Osteoblast (primary cell): ENCODE results near the gene RANBP1. TPM values are rescaled to one million over a fixed set of nuclear protein-coding genes. Genes with fewer than 3 reads are reported as not detected.

Experiments used
- DNase-seq: peaks from one replicate; pipeline ENCODE4 v3.0.0; 2011; ENCODE audit warnings: low spot score, mixed read lengths; ENCODE audit not compliant: insufficient read length; ENCODE audit errors: missing footprints
- H2AFZ ChIP-seq: 2 replicates; pipeline ENCODE4 v1.6.0; 2011; ENCODE audit warnings: mild to moderate bottlenecking, low read length
- H3K27ac ChIP-seq: 2 replicates; pipeline ENCODE4 v1.5.1; 2011; ENCODE audit warnings: mild to moderate bottlenecking, low read depth, low read length, moderate library complexity
- H3K27me3 ChIP-seq: 2 replicates; pipeline ENCODE4 v1.6.0; 2012; ENCODE audit warnings: mild to moderate bottlenecking, control low read depth, inconsistent platforms, low read length, moderate library complexity; ENCODE audit not compliant: insufficient read depth
- H3K36me3 ChIP-seq: 2 replicates; pipeline ENCODE4 v1.5.1; 2011; ENCODE audit warnings: mild to moderate bottlenecking, low read length, control low read depth, moderate library complexity; ENCODE audit not compliant: insufficient read depth
- H3K4me1 ChIP-seq: 2 replicates; pipeline ENCODE4 v1.5.1; 2011; ENCODE audit warnings: mild to moderate bottlenecking, low read length, control low read depth, moderate library complexity; ENCODE audit not compliant: insufficient read depth
- H3K4me2 ChIP-seq: 2 replicates; pipeline ENCODE4 v1.6.0; 2011; ENCODE audit warnings: mild to moderate bottlenecking, low read length; ENCODE audit not compliant: insufficient read depth
- H3K4me3 ChIP-seq: fragments of 200-600 bp; sonication (generic); 3 replicates; pipeline ENCODE4 v1.5.1; 2012; ENCODE audit warnings: mild to moderate bottlenecking, low read length, inconsistent platforms; ENCODE audit not compliant: insufficient read depth
- H3K79me2 ChIP-seq: 2 replicates; pipeline ENCODE4 v1.6.0; 2012; ENCODE audit warnings: mild to moderate bottlenecking, low read length, control low read depth, inconsistent platforms; ENCODE audit not compliant: insufficient read depth
- H3K9me3 ChIP-seq: 2 replicates; pipeline ENCODE4 v1.5.1; 2011; ENCODE audit warnings: low read depth, low read length, control low read depth
- H4K20me1 ChIP-seq: 2 replicates; pipeline ENCODE4 v1.6.0; 2012; ENCODE audit warnings: mild to moderate bottlenecking, low read length, control low read depth; ENCODE audit not compliant: insufficient read depth
- total RNA-seq: library from RNA; depleted of rRNA; stranded (reverse); fragments of >200 nt; gene quantifications from 2 replicates; pipeline ENCODE4 v1.2.3, GENCODE V29; 2012
- TF ChIP-seq, protein P1 (sequence below): IDR thresholded peaks from 2 replicates; pipeline ENCODE4 v1.5.1; 2011; ENCODE audit warnings: mild to moderate bottlenecking, low read depth, low read length, moderate library complexity; ENCODE audit errors: extremely low read depth

RANBP1 gene
- total RNA-seq, 1 donor: 85.8 TPM

DNA sequence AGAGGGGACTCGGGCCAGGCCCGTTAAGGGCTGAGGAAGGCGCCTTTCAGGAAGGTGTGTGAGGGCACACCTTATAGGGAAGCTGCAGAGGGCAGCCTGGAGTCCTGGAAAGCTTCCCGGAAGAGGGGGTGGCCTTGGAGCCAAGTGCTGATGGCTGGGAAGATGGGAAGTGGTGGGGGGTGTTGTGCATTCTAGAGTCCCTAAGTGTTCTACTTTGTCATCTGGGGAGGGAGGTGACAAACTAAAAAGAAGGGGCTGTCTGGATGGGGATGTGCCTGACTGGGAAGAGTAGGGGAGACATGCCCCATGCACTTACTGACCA lies 22.5 kb downstream of the RANBP1 start:
- Histone ChIP-seq H3K27me3 (no peaks in the 10 kb centered on the region), H3K27ac (no peak overlapping the region), H3K4me3 (no peak overlapping the region), H3K79me2 (peaks cover 79% of the 10 kb centered on the region), H4K20me1 (peaks cover 48% of the 10 kb centered on the region), H3K36me3 (peaks cover 5% of the 10 kb centered on the region), H3K9me3 (no peaks in the 10 kb centered on the region), H3K4me2 (no peak overlapping the region), H2AFZ (no peak overlapping the region), H3K4me1 (peaks cover 23% of the 10 kb centered on the region)
- TF ChIP-seq, protein P1, sequence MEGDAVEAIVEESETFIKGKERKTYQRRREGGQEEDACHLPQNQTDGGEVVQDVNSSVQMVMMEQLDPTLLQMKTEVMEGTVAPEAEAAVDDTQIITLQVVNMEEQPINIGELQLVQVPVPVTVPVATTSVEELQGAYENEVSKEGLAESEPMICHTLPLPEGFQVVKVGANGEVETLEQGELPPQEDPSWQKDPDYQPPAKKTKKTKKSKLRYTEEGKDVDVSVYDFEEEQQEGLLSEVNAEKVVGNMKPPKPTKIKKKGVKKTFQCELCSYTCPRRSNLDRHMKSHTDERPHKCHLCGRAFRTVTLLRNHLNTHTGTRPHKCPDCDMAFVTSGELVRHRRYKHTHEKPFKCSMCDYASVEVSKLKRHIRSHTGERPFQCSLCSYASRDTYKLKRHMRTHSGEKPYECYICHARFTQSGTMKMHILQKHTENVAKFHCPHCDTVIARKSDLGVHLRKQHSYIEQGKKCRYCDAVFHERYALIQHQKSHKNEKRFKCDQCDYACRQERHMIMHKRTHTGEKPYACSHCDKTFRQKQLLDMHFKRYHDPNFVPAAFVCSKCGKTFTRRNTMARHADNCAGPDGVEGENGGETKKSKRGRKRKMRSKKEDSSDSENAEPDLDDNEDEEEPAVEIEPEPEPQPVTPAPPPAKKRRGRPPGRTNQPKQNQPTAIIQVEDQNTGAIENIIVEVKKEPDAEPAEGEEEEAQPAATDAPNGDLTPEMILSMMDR: no peak
- DNase-seq: no peak

DNA sequence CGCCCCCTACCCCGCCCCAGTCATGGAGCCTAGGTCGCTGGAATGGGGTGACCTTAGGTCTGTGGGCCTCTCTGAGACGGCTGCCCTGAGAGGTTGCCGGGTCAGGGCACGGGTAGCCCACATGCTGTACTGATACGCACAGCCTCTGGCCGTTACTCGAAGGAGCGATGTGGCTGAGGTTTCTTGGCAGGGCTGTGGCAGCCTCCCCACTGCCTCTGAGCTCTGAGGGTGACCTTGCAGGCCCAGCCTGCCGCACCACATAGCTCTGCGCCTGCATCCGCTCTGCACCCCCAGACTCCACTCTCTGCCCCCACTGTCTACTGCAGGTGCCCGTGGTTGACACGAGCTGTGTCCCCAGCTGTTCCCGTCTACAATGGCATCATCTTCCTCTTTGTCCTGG lies 23.0 kb downstream of the RANBP1 start:
- Histone ChIP-seq H4K20me1 (peaks cover 45% of the 10 kb centered on the region), H2AFZ (no peak overlapping the region), H3K27me3 (no peaks in the 10 kb centered on the region), H3K4me2 (no peak overlapping the region), H3K79me2 (peaks cover 76% of the 10 kb centered on the region), H3K4me3 (no peak overlapping the region), H3K9me3 (no peaks in the 10 kb centered on the region), H3K4me1 (peaks cover 23% of the 10 kb centered on the region), H3K27ac (no peak overlapping the region), H3K36me3 (peaks cover 5% of the 10 kb centered on the region)
- TF ChIP-seq, protein P1: no peak
- no peak for DNase-seq

DNA sequence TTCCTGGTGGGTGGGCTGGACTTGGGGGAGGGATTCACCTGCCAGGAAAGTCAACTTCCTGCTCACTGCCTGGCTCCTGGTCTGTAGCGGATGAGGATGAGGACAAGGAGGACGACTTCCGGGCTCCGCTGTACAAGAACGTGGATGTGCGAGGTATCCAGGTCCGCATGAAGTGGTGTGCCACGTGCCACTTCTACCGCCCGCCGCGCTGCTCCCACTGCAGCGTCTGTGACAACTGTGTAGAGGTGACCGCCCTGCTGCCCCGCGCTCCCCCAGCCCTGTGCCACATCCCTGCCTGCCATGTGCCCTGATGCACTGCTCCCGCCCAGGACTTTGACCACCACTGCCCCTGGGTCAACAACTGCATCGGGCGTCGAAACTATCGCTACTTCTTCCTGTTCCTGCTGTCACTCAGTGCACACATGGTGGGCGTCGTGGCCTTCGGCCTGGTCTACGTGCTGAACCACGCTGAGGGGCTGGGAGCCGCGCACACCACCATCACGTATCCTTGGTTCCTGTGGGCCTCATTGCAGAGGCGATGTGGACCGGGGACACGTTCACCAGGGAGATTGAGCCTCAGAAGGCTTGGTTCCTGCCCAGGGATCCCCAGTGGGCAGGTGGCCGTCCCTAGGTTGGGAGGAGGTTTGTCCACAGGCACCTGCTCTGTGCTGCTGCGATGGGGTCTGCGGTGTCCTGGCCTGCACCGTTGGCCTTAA lies 23.6 kb downstream of the RANBP1 start:
- Histone ChIP-seq H2AFZ (no peak overlapping the region), H3K4me1 (peaks cover 23% of the 10 kb centered on the region), H4K20me1 (peaks cover 39% of the 10 kb centered on the region), H3K79me2 (peaks cover 69% of the 10 kb centered on the region), H3K27me3 (no peaks in the 10 kb centered on the region), H3K27ac (no peak overlapping the region), H3K4me3 (no peak overlapping the region), H3K9me3 (no peaks in the 10 kb centered on the region), H3K4me2 (no peak overlapping the region), H3K36me3 (peaks cover 5% of the 10 kb centered on the region)
- DNase-seq: no peak
- TF ChIP-seq, protein P1: no peak

DNA sequence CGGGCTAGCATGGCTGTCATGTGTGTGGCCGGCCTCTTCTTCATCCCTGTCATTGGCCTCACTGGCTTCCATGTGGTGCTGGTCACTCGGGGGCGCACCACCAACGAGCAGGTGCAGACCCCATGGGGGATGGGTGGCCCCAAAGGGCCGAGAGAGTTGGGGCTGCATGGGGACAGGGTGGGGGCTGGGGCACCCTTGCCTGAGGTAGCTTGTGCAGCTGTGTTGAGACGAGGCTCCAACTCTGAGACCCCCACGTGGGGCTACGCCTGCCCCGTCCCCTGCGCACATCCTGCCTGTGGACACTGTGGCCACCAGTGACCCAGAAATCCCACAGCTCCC lies 24.2 kb downstream of the RANBP1 start:
- Histone ChIP-seq H3K9me3 (no peaks in the 10 kb centered on the region), H3K4me2 (no peak overlapping the region), H3K27ac (no peak overlapping the region), H3K27me3 (no peaks in the 10 kb centered on the region), H3K4me1 (peaks cover 23% of the 10 kb centered on the region), H3K79me2 (peaks cover 64% of the 10 kb centered on the region), H4K20me1 (peaks cover 34% of the 10 kb centered on the region), H2AFZ (no peak overlapping the region), H3K4me3 (no peak overlapping the region), H3K36me3 (peaks cover 5% of the 10 kb centered on the region)
- DNase-seq: no peak
- TF ChIP-seq, protein P1: no peak
